ENCODE results near the gene RAB29. TPM values are rescaled to one million over a fixed set of nuclear protein-coding genes. Genes with fewer than 3 reads are reported as not detected.
A peak's percentile ranks its signal among the peaks of the same experiment; 100 is the strongest.

The RAB29 gene
- total and polyA plus RNA-seq, 9 of the 15 experiments (the other 6 are each of a cell fraction or from before 2014, with no cell fraction given), result 6.3 to 17.6 (median 8.0) TPM

DNA sequence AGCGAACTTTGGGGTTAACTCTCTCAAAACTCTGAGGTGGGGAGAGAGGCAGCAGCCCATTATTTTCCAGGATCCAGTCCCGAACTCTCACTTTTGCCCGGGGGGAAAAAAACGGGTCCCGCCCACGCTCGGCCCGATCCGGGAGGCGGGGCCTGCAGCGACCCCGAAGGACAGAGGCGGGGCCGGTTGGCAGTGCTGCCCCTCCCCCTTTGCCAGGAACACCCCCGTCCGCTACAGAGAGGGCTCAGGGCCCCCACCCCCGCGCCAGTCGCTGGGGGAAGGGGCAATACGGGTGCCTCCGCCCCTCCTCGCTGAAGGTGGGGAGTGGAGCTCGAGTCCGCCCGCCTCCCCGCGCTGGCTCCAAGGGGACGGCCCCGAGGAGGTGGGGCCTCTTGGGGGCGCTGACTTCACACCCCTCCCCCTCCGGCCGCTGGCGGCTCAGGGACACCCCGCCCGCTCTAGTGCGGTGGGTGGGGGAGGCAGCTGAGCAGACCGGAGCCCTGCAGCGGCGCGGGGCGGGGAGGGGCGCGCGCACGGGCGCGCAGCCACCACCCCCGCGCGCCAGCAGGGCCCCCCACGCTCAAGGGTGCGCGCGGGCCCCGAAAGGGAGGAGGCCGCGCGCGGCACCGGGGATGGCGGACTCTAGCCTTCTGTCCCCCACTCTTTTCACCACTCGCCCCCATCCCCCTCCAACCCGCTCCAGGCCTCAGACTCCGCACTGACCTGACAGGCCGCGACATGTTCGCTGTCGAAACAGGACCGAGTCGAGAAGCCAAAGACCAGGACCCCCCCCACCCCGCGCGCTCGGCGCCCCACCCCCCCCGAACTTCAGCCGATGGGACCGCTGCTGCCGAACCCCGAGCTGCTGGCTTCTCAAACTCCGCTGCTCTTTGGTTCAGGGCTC lies 25.8 kb downstream of the RAB29 start (continued):
- TF ChIP-seq U2AF1 (optimal IDR thresholded peaks at IDR 0.05; ENCODE audit: low read depth, low read length), result peak; percentile 94
- TF ChIP-seq TEAD1 (CRISPR knock-in tag; IDR thresholded peaks at IDR 0.05), result peak in 1 of 2 experiments; percentile 56; a peak in 2 of 4 replicates
- TF ChIP-seq, protein P1, sequence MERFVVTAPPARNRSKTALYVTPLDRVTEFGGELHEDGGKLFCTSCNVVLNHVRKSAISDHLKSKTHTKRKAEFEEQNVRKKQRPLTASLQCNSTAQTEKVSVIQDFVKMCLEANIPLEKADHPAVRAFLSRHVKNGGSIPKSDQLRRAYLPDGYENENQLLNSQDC (CRISPR knock-in tag; IDR thresholded peaks at IDR 0.05), result no peak
- TF ChIP-seq ZNF354B (CRISPR knock-in tag; IDR thresholded peaks at IDR 0.05), result no peak
- TF ChIP-seq STAT5B (CRISPR knock-in tag; IDR thresholded peaks at IDR 0.05), result no peak
- TF ChIP-seq ZNF445 (CRISPR knock-in tag; IDR thresholded peaks at IDR 0.05; ENCODE audit: low read depth), result no peak; the same call in none of the 2 replicates
- peak; percentile 93 for TF ChIP-seq RB1 (IDR thresholded peaks at IDR 0.05; ENCODE audit: low read depth)
- no peak for TF ChIP-seq XRCC3 (IDR thresholded peaks at IDR 0.05)
- 0 out of 2 replicates have a peak, but pooled peaks have one; percentile 1 for TF ChIP-seq TAL1 (IDR thresholded peaks at IDR 0.05)
- no peak for TF ChIP-seq SREBF1 (IDR thresholded peaks at IDR 0.05; ENCODE audit: borderline replicate concordance, low read depth, low read length)
- peak; percentile 31; the same call in 1 of the 2 replicates for TF ChIP-seq SOX6 (IDR thresholded peaks at IDR 0.05)
- no peak for TF ChIP-seq PHF21A (IDR thresholded peaks at IDR 0.05; ENCODE audit: borderline replicate concordance, low read depth)
- TF ChIP-seq, protein P2, sequence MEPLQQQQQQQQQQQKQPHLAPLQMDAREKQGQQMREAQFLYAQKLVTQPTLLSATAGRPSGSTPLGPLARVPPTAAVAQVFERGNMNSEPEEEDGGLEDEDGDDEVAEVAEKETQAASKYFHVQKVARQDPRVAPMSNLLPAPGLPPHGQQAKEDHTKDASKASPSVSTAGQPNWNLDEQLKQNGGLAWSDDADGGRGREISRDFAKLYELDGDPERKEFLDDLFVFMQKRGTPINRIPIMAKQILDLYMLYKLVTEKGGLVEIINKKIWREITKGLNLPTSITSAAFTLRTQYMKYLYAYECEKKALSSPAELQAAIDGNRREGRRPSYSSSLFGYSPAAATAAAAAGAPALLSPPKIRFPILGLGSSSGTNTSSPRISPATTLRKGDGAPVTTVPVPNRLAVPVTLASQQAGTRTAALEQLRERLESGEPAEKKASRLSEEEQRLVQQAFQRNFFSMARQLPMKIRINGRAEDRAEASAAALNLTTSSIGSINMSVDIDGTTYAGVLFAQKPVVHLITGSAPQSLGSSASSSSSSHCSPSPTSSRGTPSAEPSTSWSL (CRISPR knock-in tag; IDR thresholded peaks at IDR 0.05; ENCODE audit: borderline replicate concordance), result no peak
- TF ChIP-seq, protein P3, sequence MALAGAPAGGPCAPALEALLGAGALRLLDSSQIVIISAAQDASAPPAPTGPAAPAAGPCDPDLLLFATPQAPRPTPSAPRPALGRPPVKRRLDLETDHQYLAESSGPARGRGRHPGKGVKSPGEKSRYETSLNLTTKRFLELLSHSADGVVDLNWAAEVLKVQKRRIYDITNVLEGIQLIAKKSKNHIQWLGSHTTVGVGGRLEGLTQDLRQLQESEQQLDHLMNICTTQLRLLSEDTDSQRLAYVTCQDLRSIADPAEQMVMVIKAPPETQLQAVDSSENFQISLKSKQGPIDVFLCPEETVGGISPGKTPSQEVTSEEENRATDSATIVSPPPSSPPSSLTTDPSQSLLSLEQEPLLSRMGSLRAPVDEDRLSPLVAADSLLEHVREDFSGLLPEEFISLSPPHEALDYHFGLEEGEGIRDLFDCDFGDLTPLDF (CRISPR knock-in tag; IDR thresholded peaks at IDR 0.05), result no peak
- TF ChIP-seq SP2 (IDR thresholded peaks at IDR 0.05; ENCODE audit: extremely low read depth, low read depth, low read length, poor library complexity, severe bottlenecking), result no peak
- no peak for TF ChIP-seq ZNF77 (CRISPR knock-in tag; IDR thresholded peaks at IDR 0.05)
- TF ChIP-seq ZNF239 (CRISPR knock-in tag; IDR thresholded peaks at IDR 0.05), result 0 out of 2 replicates have a peak, but pooled peaks have one; percentile 46
- no peak for TF ChIP-seq RBM14 (IDR thresholded peaks at IDR 0.05; ENCODE audit: borderline replicate concordance, insufficient read depth, low read depth, low read length)
- TF ChIP-seq CXXC5 (CRISPR knock-in tag; IDR thresholded peaks at IDR 0.05), result peak; percentile 63
- TF ChIP-seq ERF (CRISPR knock-in tag; IDR thresholded peaks at IDR 0.05), result peak; percentile 89
- no peak for TF ChIP-seq ZNF232 (CRISPR knock-in tag; IDR thresholded peaks at IDR 0.05)
- peak; percentile 70 for TF ChIP-seq CTBP1 (IDR thresholded peaks at IDR 0.05; ENCODE audit: borderline replicate concordance)
- TF ChIP-seq HDAC3 (IDR thresholded peaks at IDR 0.05; ENCODE audit: borderline replicate concordance, partially characterized antibody), result no peak
- TF ChIP-seq, protein P4, sequence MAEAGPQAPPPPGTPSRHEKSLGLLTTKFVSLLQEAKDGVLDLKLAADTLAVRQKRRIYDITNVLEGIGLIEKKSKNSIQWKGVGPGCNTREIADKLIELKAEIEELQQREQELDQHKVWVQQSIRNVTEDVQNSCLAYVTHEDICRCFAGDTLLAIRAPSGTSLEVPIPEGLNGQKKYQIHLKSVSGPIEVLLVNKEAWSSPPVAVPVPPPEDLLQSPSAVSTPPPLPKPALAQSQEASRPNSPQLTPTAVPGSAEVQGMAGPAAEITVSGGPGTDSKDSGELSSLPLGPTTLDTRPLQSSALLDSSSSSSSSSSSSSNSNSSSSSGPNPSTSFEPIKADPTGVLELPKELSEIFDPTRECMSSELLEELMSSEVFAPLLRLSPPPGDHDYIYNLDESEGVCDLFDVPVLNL (CRISPR knock-in tag; IDR thresholded peaks at IDR 0.05; ENCODE audit: low read depth), result no peak

Measured in K562 (cell line).